Thyroid gland (tissue), 4 donors: Measurements from ENCODE around the gene EVC.
"Not testable (repeated sequence)": the region's sequence is repeated elsewhere in the genome, so short reads cannot be mapped to it uniquely, and the experiment has no call there.

Source experiments
- CTCF ChIP-seq, 6 experiments: fragments of 200-600 bp in 3 of 6; fragments of 450-650 bp in 3 of 6; sonication (generic) in 3 of 6; IDR thresholded peaks; one replicate each; pipeline ENCODE4 v1.5.1; 2016 to 2019; ENCODE audit warnings: antibody characterized with exemption in 6 of 6, mild to moderate bottlenecking in 2 of 6, inconsistent platforms in 1 of 6, moderate library complexity in 1 of 6
- POLR2A ChIP-seq, 2 donors: fragments of 450-650 bp; IDR thresholded peaks; one replicate each; pipeline ENCODE4 v1.6.1; 2017; ENCODE audit warnings: antibody characterized with exemption in 2 of 2, mild to moderate bottlenecking in 2 of 2, moderate library complexity in 1 of 2

GRCh38 chr4:5812057-5812456, 101.1 kb downstream of the EVC start:
- TF ChIP-seq CTCF, POLR2A (IDR thresholded peaks at IDR 0.05): not testable (repeated sequence)
